GM13977 (cell line): Measurements from ENCODE around the gene IFNA4.
"Not testable (repeated sequence)": the region's sequence is repeated elsewhere in the genome, so short reads cannot be mapped to it uniquely, and the experiment has no call there.

Source experiments
- DNase-seq: peaks from one replicate; pipeline ENCODE4 v3.0.0; 2012; ENCODE audit warnings: low spot score
- in situ Hi-C: fragments of 300-500 bp; cut with MboI; formaldehyde crosslinking; loops from one replicate; pipeline ENCODE4 v1.12.0; 2022; ENCODE audit warnings: low sequenced_read_pairs, low pct_unique_long_range_greater_than_20kb, mixed read lengths, inconsistent platforms; ENCODE audit not compliant: unreplicated experiment
- TF ChIP-seq, protein P1 (sequence below): IDR thresholded peaks from 2 replicates; pipeline ENCODE4 v1.5.1; 2012; ENCODE audit warnings: mild to moderate bottlenecking, control low read depth; ENCODE audit not compliant: insufficient read depth; ENCODE audit errors: extremely low read depth, missing control alignments

IFNA4 gene

DNA sequence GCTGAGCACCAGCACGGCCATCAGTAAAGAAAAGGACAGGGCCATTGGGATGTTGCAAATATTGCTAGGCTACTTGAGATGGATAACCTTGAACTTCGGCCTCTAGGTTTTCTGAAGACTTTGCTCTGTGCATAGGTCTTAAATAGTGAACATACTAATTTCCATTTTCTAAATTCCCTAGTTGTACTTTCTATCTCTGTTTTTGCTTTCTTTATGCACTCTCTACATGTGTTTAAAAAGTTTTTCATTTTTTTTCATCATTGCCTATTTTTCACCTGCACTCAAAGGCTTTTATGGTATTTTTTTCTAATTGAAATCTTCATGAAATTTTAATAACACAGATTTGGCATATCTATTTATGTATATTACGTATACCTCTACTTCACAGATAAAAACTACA is at the start of gene IFNA4:
Gene IFNA4 (minus strand): TSS at position 101 of the 400 bp plus-strand sequence. CDS start 56 bp downstream, at position 45.
- DNase-seq, in situ Hi-C loops: not testable (repeated sequence)

DNA sequence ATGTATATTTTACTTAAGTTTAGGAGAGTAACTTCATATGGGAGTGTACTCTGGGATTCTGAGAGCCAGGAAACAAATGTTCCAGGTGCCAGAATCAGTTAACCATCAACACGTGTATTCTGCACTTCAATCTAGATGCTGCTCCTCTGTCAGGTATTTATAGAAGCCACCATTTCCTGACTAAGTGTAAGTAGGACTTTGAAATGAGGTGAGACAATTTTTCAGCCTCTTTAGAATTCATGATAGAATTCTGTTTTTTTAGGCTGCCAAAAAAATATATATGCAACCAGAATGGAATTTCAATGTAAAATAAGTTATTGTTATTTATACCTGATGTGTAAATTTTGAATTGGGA is 49.0 kb upstream of the IFNA4 start:
- not testable (repeated sequence) for DNase-seq
- in situ Hi-C loops = loop anchor here (25.0 kb wide), 1 partner anchor 201 kb away; the partner anchor contains the start of gene IFNA1

DNA sequence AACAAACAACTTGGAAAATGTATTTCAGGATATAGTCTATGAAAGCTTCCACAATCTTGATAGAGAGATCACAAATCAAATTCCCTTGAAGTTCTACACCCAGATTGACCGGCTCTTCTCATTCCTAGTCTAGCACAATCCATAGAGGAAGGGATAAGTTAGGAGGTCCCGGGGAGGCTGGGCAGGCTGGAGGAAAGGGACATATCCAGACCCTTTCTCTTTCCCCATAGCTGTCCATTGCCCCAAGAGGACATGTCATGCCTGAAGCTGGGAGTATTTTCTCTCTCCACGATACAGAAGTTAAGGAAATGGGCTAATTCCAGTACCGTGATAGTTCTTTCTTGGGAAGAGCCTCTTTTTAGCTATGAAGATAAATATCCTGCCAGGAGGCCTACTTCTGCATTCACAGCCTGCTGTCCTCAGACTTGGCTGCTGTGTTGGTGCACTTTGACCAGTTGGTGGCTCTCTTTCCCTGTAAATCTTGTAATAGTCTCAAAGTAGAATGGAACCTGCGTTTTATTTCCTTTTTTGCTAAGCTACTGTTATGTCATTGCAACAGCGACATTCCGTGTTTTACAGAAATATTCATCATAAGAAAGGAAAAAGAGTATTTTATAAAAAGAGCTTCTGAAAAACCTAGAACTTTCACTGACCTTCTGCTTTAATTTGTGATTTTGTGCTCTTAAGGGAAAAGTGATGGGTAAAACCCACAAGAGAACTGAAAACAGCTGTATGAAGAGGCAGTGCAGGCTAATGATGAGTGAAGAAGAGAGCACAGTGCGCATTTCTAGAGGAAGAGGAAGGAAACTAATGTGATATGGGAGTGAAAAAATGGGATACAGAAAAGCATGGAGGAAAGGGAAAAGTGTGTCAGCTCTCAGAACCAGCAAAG is 48.3 kb upstream of the IFNA4 start:
- in situ Hi-C loops = loop anchor here (25.0 kb wide), 1 partner anchor 202 kb away; the partner anchor contains the start of gene IFNA1
- TF ChIP-seq, protein P1, sequence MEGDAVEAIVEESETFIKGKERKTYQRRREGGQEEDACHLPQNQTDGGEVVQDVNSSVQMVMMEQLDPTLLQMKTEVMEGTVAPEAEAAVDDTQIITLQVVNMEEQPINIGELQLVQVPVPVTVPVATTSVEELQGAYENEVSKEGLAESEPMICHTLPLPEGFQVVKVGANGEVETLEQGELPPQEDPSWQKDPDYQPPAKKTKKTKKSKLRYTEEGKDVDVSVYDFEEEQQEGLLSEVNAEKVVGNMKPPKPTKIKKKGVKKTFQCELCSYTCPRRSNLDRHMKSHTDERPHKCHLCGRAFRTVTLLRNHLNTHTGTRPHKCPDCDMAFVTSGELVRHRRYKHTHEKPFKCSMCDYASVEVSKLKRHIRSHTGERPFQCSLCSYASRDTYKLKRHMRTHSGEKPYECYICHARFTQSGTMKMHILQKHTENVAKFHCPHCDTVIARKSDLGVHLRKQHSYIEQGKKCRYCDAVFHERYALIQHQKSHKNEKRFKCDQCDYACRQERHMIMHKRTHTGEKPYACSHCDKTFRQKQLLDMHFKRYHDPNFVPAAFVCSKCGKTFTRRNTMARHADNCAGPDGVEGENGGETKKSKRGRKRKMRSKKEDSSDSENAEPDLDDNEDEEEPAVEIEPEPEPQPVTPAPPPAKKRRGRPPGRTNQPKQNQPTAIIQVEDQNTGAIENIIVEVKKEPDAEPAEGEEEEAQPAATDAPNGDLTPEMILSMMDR = peak; percentile 88
- DNase-seq = peak; percentile 36

DNA sequence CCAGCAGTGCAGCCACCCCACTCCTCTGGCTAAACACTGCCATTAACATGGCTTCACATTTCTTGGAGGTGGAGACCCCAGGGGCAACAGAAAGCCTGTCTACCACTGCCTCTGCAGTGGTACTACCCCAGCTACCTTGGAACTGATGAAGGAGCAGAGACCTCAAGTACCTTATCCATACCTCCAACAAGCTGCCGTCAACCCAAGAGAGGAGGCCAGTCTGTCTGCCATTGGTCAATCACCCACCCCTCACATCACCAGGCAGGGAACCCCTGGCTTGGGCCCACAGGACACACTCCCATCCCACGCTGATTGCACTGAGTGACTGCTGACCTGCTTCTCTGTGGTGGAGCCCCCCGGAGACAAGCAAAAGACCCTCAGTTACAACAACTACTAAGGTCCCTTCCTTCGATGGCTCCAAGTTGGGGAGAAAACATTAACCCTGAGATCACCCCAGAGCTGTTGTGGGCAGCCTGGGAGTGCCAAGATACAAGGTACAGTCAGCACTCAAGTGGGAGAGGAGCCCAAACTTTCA is 46.8 kb upstream of the IFNA4 start:
- no peak for DNase-seq
- TF ChIP-seq, protein P1 = no peak
- in situ Hi-C loops = loop anchor here (25.0 kb wide), 1 partner anchor 203 kb away; the partner anchor contains the start of gene IFNA1

DNA sequence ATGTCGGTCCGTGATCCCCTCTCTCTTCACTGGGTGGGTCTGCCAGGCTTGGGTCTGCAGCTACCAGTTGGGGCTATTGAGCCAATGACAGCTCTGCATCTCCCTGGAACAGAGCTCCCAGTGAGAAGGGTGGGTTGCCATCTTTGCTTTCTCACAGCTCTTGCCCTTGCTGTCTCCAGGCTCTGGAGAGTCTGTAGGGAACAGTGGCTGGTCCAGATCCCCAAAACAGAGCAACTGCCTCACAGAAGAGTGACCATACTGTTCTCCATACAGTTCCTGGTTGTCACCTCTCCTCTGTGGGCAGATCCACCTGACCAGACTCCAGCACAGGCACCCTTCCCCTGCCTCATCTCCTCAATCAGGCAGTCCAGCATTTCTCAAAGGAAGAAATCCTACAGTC is 45.9 kb upstream of the IFNA4 start:
- no peak for DNase-seq
- in situ Hi-C loops = loop anchor here (25.0 kb wide), 1 partner anchor 204 kb away; the partner anchor contains the start of gene IFNA1
- TF ChIP-seq, protein P1 = no peak

DNA sequence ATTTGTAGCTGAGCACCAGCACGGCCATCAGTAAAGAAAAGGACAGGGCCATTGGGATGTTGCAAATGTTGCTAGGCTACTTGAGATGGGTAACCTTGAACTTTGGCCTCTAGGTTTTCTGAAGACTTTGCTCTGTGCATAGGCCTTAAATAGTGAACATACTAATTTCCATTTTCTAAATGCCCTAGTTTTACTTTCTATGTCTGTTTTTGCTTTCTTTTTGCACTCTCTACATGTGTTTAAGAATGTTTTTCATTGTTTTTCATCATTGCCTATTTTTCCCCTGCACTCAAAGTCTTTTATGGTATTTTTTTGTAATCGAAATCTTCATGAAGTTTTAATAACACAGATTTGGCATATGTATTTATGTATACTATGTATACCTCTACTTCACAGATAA is 40.7 kb upstream of the IFNA4 start, which contains the start of gene IFNA17:
Gene IFNA17 (minus strand): TSS at position 101 of the 400 bp plus-strand sequence. CDS start 49 bp downstream, at position 52.
- TF ChIP-seq, protein P1 = no peak
- in situ Hi-C loops = loop anchor here (25.0 kb wide), 1 partner anchor 209 kb away; the partner anchor contains the start of gene IFNA1

DNA sequence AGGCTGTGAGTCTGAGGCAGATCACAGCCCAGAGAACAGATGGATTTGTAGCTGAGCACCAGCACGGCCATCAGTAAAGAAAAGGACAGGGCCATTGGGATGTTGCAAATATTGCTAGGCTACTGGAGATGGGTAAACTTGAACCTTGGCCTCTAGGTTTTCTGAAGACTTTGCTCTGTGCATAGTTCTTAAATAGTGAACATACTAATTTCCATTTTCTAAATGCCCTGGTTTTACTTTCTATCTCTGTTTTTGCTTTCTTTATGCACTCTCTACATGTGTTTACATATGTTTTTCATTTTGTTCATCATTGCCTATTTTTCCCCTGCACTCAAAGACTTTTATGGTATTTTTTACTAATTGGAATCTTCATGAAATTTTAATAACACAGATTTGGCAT is 29.8 kb upstream of the IFNA4 start, which contains the start of gene IFNA16:
Gene IFNA16 (minus strand): TSS at position 101 of the 400 bp plus-strand sequence. CDS start 6 bp downstream, at position 95.
- DNase-seq = not testable (repeated sequence)
- in situ Hi-C loops = loop anchor here (25.0 kb wide), 1 partner anchor 95 kb away; the partner anchor contains the start of gene IFNA5

More for the DNA sequence above, 40.7 kb upstream of the IFNA4 start, which contains the start of gene IFNA17:
- no peak for DNase-seq
